Measurements from ENCODE around the gene NAA35.

DNA sequence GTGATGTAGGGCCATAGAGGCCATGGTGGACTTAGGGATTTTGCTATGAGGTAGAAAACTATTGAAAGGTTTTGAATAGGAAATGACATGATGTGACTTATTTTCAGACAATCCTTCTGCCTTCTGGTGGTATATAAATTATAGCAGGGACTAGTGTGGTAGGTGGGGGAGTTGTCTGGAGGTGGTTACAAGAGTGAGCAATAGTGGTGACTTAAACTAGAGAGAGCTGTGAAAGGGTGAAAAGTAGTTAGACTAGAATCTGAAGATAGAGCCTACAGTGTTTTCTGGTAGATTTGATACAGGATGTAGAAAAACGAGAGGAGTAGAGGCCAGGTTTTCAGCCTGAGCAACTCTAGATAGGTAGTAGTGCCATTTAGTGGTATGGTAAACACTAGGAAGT, 32.3 kb downstream of the NAA35 start:
- TF ChIP-seq, protein P1, sequence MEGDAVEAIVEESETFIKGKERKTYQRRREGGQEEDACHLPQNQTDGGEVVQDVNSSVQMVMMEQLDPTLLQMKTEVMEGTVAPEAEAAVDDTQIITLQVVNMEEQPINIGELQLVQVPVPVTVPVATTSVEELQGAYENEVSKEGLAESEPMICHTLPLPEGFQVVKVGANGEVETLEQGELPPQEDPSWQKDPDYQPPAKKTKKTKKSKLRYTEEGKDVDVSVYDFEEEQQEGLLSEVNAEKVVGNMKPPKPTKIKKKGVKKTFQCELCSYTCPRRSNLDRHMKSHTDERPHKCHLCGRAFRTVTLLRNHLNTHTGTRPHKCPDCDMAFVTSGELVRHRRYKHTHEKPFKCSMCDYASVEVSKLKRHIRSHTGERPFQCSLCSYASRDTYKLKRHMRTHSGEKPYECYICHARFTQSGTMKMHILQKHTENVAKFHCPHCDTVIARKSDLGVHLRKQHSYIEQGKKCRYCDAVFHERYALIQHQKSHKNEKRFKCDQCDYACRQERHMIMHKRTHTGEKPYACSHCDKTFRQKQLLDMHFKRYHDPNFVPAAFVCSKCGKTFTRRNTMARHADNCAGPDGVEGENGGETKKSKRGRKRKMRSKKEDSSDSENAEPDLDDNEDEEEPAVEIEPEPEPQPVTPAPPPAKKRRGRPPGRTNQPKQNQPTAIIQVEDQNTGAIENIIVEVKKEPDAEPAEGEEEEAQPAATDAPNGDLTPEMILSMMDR (conservative IDR thresholded peaks at IDR 0.05): no peak
- TF ChIP-seq ZFX (IDR thresholded peaks at IDR 0.05): no peak
